Urinary bladder (tissue), 4 donors: ENCODE results near the gene THAP4. TPM values are rescaled to one million over a fixed set of nuclear protein-coding genes. Genes with fewer than 3 reads are reported as not detected.
A peak's percentile ranks its signal among the peaks of the same experiment; 100 is the strongest.

Experiments
- DNase-seq: peaks from one replicate; pipeline ENCODE4 v3.0.0-alpha.2; 2015; ENCODE audit errors: extremely low spot score
- H3K27ac ChIP-seq: one replicate; pipeline ENCODE4 v1.5.1; 2013; ENCODE audit warnings: low read depth, mild to moderate bottlenecking, moderate library complexity
- H3K36me3 ChIP-seq: one replicate; pipeline ENCODE4 v1.6.1; 2013; ENCODE audit warnings: mild to moderate bottlenecking, moderate library complexity; ENCODE audit not compliant: insufficient read depth
- H3K4me1 ChIP-seq: one replicate; pipeline ENCODE4 v1.6.1; 2013; ENCODE audit warnings: mild to moderate bottlenecking, moderate library complexity; ENCODE audit not compliant: insufficient read depth
- H3K4me3 ChIP-seq: one replicate; pipeline ENCODE4 v1.5.1; 2013; ENCODE audit warnings: low read depth, low read length
- whole genome bisulfite sequencing: extraction: QIAGEN DNeasy Blood & Tissue Kit; methylation state at CpG from one replicate; pipeline ENCODE4 v1.1.7; 2013; 5-methylcytosine and 5-hydroxymethylcytosine counted together
- polyA plus RNA-seq: library from polyadenylated mRNA; stranded (reverse); fragments of 200-250 nt; gene quantifications from one replicate; pipeline ENCODE4 v1.2.3, GENCODE V29; 2013
- total RNA-seq: library from RNA; depleted of rRNA; stranded (reverse); fragments of >200 nt; gene quantifications from one replicate; pipeline ENCODE4 v1.2.3, GENCODE V29; 2014
- donor health status: healthy with polysubstance abuse.
- donor health status: healthy.

Gene THAP4
- total and polyA plus RNA-seq, 2 donors = 18.9 to 49.3 TPM

DNA sequence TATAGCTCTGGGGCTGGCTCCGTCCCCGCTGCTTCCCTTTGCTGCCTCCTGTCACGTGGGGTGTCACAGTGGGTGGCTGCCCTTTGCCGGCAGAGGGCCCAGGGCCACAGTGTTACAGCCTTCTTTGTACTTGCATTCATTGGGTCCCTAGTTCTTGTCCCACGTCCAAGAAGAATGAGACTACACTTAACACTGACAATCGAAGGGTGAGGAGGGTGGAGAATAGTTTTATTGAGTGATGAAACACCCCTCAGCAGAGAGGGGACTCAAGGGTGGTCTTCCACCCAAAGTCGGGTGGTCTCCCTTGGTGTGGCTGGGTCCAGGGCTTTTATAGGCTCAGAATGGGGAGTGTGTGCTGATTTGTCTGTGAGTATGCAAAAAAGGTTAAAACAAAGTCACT lies 2.4 kb upstream of the THAP4 start:
- H3K4me1 ChIP-seq = no peaks in the 10 kb centered on the region
- 94% methylated on average over 7 of the region's 7 CpGs for WGBS
- no peak overlapping the region for H3K27ac ChIP-seq
- H3K4me3 ChIP-seq = no peak overlapping the region
- no peaks in the 10 kb centered on the region for H3K36me3 ChIP-seq
- no peak for DNase-seq

- H3K4me1 ChIP-seq = no peaks in the 10 kb centered on the region
- WGBS = 94% methylated on average over 14 of the region's 14 CpGs
- H3K27ac ChIP-seq = no peak overlapping the region
- no peaks in the 10 kb centered on the region for H3K36me3 ChIP-seq
- H3K4me3 ChIP-seq = no peak overlapping the region
- DNase-seq = no peak
These were observed 2.0 kb upstream of the THAP4 start for GRCh38 chr2:241638940-241639339.

DNA sequence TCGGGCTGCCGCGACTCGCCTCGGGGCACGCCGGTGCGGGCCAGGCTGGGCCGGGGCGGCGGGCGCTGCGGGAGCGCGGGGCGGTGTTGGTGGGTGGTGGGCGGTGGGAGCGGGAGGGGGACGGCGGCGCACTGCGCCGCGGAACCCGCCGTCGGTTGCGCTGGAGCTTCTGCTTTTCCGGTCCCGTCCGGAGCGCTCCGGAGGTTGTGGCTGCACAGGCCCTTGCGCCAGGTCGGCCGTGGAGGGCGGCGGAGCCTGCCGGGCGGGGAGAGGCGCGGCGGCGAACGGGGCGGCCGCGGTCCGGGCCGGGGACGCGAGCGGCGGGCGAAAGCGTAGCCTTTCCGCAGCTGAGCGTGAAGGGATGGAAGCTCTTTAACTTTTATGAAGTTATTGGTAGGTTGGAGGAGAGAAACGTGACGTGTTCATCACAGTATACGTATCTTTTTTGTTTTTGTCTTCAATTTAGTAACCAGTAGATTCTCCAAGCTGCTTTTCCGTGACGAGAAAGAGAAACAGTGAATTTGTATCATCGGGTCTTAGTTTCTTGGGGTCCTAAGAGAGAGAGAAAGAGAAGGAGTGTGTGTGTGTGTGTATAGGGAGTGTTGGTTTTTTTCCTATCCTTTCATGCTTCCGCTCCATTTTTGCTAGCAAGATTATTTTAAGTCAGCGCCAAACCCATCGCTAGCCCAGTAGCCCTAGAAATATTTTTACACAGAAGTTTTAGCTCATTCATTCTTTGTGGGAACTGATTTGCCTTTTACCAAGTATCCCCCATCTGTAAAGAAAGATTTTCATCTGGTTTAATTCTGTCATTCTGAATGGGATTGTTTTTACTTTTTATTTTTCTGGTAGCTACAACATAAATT lies 1.1 kb upstream of the THAP4 start:
- Histone ChIP-seq H3K4me3 (peak overlapping the region; percentile 98), H3K4me1 (no peaks in the 10 kb centered on the region), H3K27ac (peak overlapping the region; percentile 100), H3K36me3 (no peaks in the 10 kb centered on the region)
- no peak for DNase-seq
- WGBS = under 1% methylated on average over 67 of the region's 67 CpGs

- WGBS = under 1% methylated on average over 97 of the region's 97 CpGs
- H3K4me3 ChIP-seq = peak overlapping the region; percentile 98
- H3K27ac ChIP-seq = peak overlapping the region; percentile 77
- DNase-seq = no peak
- H3K36me3 ChIP-seq = no peaks in the 10 kb centered on the region
- H3K4me1 ChIP-seq = no peaks in the 10 kb centered on the region
These were observed 558 bp downstream of the THAP4 start for GRCh38 chr2:241636182-241637017.

GRCh38 chr2:241635756-241636155 lies 1.2 kb downstream of the THAP4 start:
- Histone ChIP-seq H3K27ac (no peak overlapping the region), H3K36me3 (no peaks in the 10 kb centered on the region), H3K4me3 (peak overlapping the region; percentile 98), H3K4me1 (no peaks in the 10 kb centered on the region)
- 17% methylated on average over 6 of the region's 6 CpGs for WGBS
- no peak for DNase-seq

- Histone ChIP-seq H3K36me3 (no peaks in the 10 kb centered on the region), H3K4me3 (no peak overlapping the region), H3K4me1 (no peaks in the 10 kb centered on the region), H3K27ac (no peak overlapping the region)
- WGBS = 92% methylated on average over 17 of the region's 17 CpGs
- DNase-seq = no peak
These were observed 3.4 kb downstream of the THAP4 start for GRCh38 chr2:241633561-241633960.

GRCh38 chr2:241632478-241633325 lies 4.3 kb downstream of the THAP4 start:
- H3K4me3 ChIP-seq = no peak overlapping the region
- H3K27ac ChIP-seq = no peak overlapping the region
- H3K36me3 ChIP-seq = no peaks in the 10 kb centered on the region
- 95% methylated on average over 39 of the region's 39 CpGs for WGBS
- no peaks in the 10 kb centered on the region for H3K4me1 ChIP-seq
- no peak for DNase-seq

DNA sequence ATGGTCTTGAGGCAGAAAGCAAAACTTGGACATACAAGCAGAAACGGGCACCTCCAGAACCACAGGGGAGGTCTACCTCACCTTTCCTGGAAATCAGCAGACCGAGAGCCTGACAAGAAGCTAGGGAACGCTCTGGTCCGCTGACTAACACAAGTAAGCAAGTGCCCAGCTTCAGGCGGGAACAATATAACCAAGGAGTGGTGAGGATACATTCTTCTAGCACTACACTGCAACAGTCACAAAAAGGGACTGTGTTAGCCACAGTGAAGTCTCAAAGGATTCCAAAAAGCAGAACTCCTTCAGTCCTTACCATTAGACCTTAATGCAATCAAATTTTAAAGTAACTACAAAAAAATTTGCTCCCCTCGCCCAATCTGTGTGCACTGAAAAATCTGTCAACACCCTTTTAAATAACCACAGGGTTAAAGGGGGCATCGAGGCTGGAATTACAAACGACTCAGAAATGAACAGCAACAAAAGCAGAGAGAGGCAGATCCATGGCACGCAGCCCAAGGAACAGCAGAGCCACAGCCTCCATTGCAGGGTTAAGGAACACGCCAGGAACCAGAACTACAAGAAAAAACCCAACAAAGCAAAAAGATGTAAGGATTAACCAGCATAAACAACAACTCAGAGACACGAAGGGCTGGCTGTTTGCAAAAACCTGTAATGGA lies 7.1 kb downstream of the THAP4 start:
- WGBS = 58% methylated on average over 11 of the region's 11 CpGs
- no peak overlapping the region for H3K4me3 ChIP-seq
- DNase-seq = no peak
- no peaks in the 10 kb centered on the region for H3K4me1 ChIP-seq
- no peaks in the 10 kb centered on the region for H3K36me3 ChIP-seq
- no peak overlapping the region for H3K27ac ChIP-seq

DNA sequence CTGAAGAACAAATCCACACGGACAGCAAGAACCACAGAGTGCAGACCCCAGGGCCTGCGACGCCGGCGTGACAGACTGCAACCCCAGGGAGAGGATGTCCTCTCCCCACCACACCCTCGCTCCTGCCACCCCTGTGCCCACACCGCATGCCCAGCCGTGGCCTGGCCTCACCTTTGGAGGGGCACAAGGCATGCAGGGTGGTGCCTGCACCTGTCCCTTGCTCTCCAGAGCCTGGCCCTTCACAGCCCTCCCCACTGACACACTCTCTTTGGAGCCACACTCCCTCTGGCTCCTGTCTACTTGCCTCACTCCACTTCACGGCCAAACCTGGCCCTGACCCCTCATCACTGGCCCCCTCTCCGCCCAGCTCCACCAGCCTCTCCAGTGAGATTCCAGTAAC lies 9.3 kb downstream of the THAP4 start:
- no peak overlapping the region for H3K27ac ChIP-seq
- no peaks in the 10 kb centered on the region for H3K36me3 ChIP-seq
- WGBS = 93% methylated on average over 10 of the region's 10 CpGs
- H3K4me3 ChIP-seq = no peak overlapping the region
- no peak for DNase-seq
- H3K4me1 ChIP-seq = no peaks in the 10 kb centered on the region

- no peak overlapping the region for H3K4me3 ChIP-seq
- no peaks in the 10 kb centered on the region for H3K36me3 ChIP-seq
- no peaks in the 10 kb centered on the region for H3K4me1 ChIP-seq
- no peak overlapping the region for H3K27ac ChIP-seq
- 95% methylated on average over 6 of the region's 6 CpGs for WGBS
- DNase-seq = no peak
These were observed 16.6 kb downstream of the THAP4 start for GRCh38 chr2:241620419-241620769.

DNA sequence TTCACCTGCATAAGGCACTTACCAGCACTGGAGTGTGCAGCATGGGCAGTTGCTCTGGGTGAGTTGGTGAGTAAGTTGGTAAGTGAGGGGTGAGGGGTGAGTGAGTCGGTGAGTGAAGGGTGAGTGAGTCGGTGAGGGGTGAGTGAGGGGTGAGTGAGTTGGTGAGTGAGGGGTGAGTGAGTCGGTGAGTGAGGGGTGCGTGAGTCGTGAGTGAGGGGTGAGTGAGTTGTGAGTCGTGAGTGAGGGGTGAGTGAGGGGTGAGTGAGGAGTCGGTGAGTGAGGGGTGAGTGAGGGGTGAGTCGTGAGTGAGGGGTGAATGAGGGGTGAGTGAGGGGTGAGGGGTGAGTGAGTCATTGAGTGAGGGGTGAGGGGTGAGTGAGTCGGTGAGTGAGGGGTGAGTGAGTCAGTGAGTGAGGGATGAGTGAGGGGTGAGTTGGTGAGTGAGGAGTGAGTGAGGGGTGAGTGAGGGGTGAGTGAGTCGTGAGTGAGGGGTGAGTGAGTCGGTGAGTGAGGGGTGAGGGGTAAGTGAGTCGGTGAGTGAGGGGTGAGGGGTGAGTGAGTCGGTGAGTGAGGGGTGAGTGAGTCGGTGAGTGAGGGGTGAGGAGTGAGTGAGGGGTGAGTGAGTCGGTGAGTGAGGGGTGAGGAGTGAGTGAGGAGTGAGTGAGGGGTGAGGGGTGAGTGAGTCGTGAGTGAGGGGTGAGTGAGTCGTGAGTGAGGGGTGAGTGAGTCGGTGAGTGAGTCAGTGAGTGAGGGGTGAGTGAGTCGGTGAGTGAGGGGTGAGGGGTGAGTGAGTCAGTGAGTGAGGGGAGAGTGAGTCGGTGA lies 17.1 kb downstream of the THAP4 start:
- H3K4me3 ChIP-seq = no peak overlapping the region
- no peak for DNase-seq
- H3K4me1 ChIP-seq = no peaks in the 10 kb centered on the region
- WGBS = 95% methylated on average over 20 of the region's 20 CpGs
- H3K27ac ChIP-seq = no peak overlapping the region
- H3K36me3 ChIP-seq = no peaks in the 10 kb centered on the region

DNA sequence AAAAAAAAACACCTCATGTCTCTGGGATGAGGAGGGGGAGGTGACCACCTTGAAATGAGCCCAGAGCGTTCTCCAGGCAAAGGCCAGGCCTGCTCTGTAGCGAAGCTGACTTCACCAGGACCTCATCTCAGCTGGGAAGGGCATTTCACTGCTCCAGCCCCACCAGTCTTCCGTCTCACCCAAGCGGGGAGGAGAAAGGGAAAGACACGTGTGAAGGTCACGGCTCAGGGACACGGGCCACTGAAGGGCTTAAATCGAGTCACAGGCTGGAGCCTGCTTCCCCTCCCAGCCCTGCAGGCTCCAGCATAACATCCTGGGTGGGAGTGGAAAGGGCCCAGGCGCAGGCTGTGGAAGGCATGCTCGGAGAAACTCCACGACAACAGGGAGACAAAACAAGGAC lies 18.1 kb downstream of the THAP4 start:
- H3K27ac ChIP-seq = no peak overlapping the region
- H3K4me1 ChIP-seq = no peaks in the 10 kb centered on the region
- H3K4me3 ChIP-seq = no peak overlapping the region
- 89% methylated on average over 11 of the region's 11 CpGs for WGBS
- H3K36me3 ChIP-seq = no peaks in the 10 kb centered on the region
- DNase-seq = no peak
